Naive B cell (primary cell): ENCODE results near the gene RMI2. TPM values are rescaled to one million over a fixed set of nuclear protein-coding genes. Genes with fewer than 3 reads are reported as not detected.

Experiments
- ATAC-seq, 2 donors: fragments of 150-1000 bp; cut with Tn5 transposase; 2 replicates each; pipeline ENCODE4 v1.10.0; 2021; ENCODE audit warnings: low read depth in 2 of 2, mild to moderate bottlenecking in 2 of 2, moderate library complexity in 2 of 2
- DNase-seq: peaks from one replicate; pipeline ENCODE4 v3.0.0; 2022
- H3K27ac Mint-ChIP-seq, 6 donors: one replicate each; pipeline ENCODE4 v1.8.0; 2020 to 2022; ENCODE audit warnings: mild to moderate bottlenecking in 6 of 6, mixed read lengths in 6 of 6, moderate library complexity in 5 of 6, inconsistent platforms in 2 of 6
- H3K27me3 Mint-ChIP-seq, 3 donors: one replicate each; pipeline ENCODE4 v1.8.0; 2021 to 2022; ENCODE audit warnings: mixed read lengths in 3 of 3, mild to moderate bottlenecking in 1 of 3
- H3K36me3 Mint-ChIP-seq, 2 donors: one replicate each; pipeline ENCODE4 v1.8.0; 2020 to 2022; ENCODE audit warnings: mixed read lengths in 2 of 2, inconsistent platforms in 1 of 2, mild to moderate bottlenecking in 1 of 2
- H3K4me1 Mint-ChIP-seq, 3 donors: one replicate each; pipeline ENCODE4 v1.8.0; 2020 to 2022; ENCODE audit warnings: mixed read lengths in 3 of 3, inconsistent platforms in 1 of 3, mild to moderate bottlenecking in 1 of 3, moderate library complexity in 1 of 3
- H3K4me3 Mint-ChIP-seq, 8 donors: one replicate each; pipeline ENCODE4 v1.8.0; 2020 to 2022; ENCODE audit warnings: mild to moderate bottlenecking in 8 of 8, mixed read lengths in 8 of 8, moderate library complexity in 8 of 8, inconsistent platforms in 2 of 8
- H3K9me3 Mint-ChIP-seq, 7 donors: one replicate each; pipeline ENCODE4 v1.8.0; 2020 to 2022; ENCODE audit warnings: mixed read lengths in 7 of 7, mild to moderate bottlenecking in 5 of 7, inconsistent platforms in 2 of 7, moderate library complexity in 1 of 7
- polyA plus RNA-seq, 6 donors: library from polyadenylated mRNA; unstranded; fragments of 300-500 nt; fragmentation: Illumina TruSeq; gene quantifications; one replicate each; pipeline ENCODE4 v1.2.3, GENCODE V29; 2021; ENCODE audit warnings: low read depth in 6 of 6

The RMI2 gene
- polyA plus RNA-seq, 6 donors from 2014 or later = 18.1 to 38.3 (median 30.0) TPM

- Mint-ChIP-seq H3K36me3 (peaks cover 0 to 7% of the 10 kb centered on the region in 2 donors), H3K4me1 (peaks cover 14 to 25% (median 23%) of the 10 kb centered on the region in 3 donors), H3K9me3 (no peaks in the 10 kb centered on the region), H3K27me3 (no peaks in the 10 kb centered on the region), H3K27ac (peak overlapping the region in 1 of 6 donors; percentile 79), H3K4me3 (peak overlapping the region in 2 of 8 donors; percentile 33 to 74)
- ATAC-seq = no peak
- no peak for DNase-seq
These were observed 3.0 kb upstream of the RMI2 start for GRCh38 chr16:11342021-11342855.

- peak overlapping the region in 3 of 6 donors; percentile 16 to 83 (median 76) for H3K27ac Mint-ChIP-seq
- H3K27me3 Mint-ChIP-seq = no peaks in the 10 kb centered on the region
- no peak for ATAC-seq
- H3K4me1 Mint-ChIP-seq = peaks cover 41 to 58% (median 47%) of the 10 kb centered on the region in 3 donors
- peaks cover 0 to 10% of the 10 kb centered on the region in 2 donors for H3K36me3 Mint-ChIP-seq
- no peak for DNase-seq
- H3K9me3 Mint-ChIP-seq = no peaks in the 10 kb centered on the region
- peak overlapping the region; percentile 84 to 95 (median 88) for H3K4me3 Mint-ChIP-seq
These were observed 1.6 kb downstream of the RMI2 start for GRCh38 chr16:11346700-11347319.

- Mint-ChIP-seq H3K4me1 (peaks cover 38 to 56% (median 47%) of the 10 kb centered on the region in 3 donors), H3K9me3 (no peaks in the 10 kb centered on the region), H3K36me3 (peaks cover 0 to 5% of the 10 kb centered on the region in 2 donors), H3K27ac (no peak overlapping the region), H3K4me3 (peak overlapping the region in 4 of 8 donors; percentile 76 to 95 (median 84)), H3K27me3 (no peaks in the 10 kb centered on the region)
- no peak for ATAC-seq
- DNase-seq = no peak
These were observed 2.6 kb downstream of the RMI2 start for GRCh38 chr16:11347831-11348230.

GRCh38 chr16:11348737-11349598 is 3.7 kb downstream of the RMI2 start:
- no peak for DNase-seq
- peaks cover 41 to 63% (median 54%) of the 10 kb centered on the region in 3 donors for H3K4me1 Mint-ChIP-seq
- peak overlapping the region in 1 of 8 donors; percentile 84 for H3K4me3 Mint-ChIP-seq

GRCh38 chr16:11349599-11350276 is 4.5 kb downstream of the RMI2 start:
- H3K27ac Mint-ChIP-seq = peak overlapping the region in 1 of 6 donors; percentile 60
- no peaks in the 10 kb centered on the region for H3K27me3 Mint-ChIP-seq
- ATAC-seq = no peak
- H3K4me1 Mint-ChIP-seq = peaks cover 44 to 68% (median 61%) of the 10 kb centered on the region in 3 donors
- no peak for DNase-seq
- peaks cover 0 to 5% of the 10 kb centered on the region in 2 donors for H3K36me3 Mint-ChIP-seq
- no peaks in the 10 kb centered on the region for H3K9me3 Mint-ChIP-seq
- H3K4me3 Mint-ChIP-seq = peak overlapping the region in 4 of 8 donors; percentile 13 to 74 (median 48)

More at GRCh38 chr16:11348737-11349598, 3.7 kb downstream of the RMI2 start:
- H3K36me3 Mint-ChIP-seq = peaks cover 0 to 5% of the 10 kb centered on the region in 2 donors
- H3K27ac Mint-ChIP-seq = peak overlapping the region in 2 of 6 donors; percentile 60 to 75
- ATAC-seq = no peak
- H3K9me3 Mint-ChIP-seq = no peaks in the 10 kb centered on the region
- no peaks in the 10 kb centered on the region for H3K27me3 Mint-ChIP-seq

- peak overlapping the region in 3 of 6 donors; percentile 27 to 77 (median 41) for H3K27ac Mint-ChIP-seq
- H3K9me3 Mint-ChIP-seq = no peaks in the 10 kb centered on the region
- H3K36me3 Mint-ChIP-seq = peaks cover 0 to 5% of the 10 kb centered on the region in 2 donors
- peak overlapping the region in 3 of 8 donors; percentile 30 to 70 (median 49) for H3K4me3 Mint-ChIP-seq
- no peaks in the 10 kb centered on the region for H3K27me3 Mint-ChIP-seq
- no peak for DNase-seq
- peaks cover 46 to 72% (median 62%) of the 10 kb centered on the region in 3 donors for H3K4me1 Mint-ChIP-seq
- ATAC-seq = no peak
These were observed 5.3 kb downstream of the RMI2 start for GRCh38 chr16:11350519-11350918.

- Mint-ChIP-seq H3K4me1 (peaks cover 50 to 74% (median 63%) of the 10 kb centered on the region in 3 donors), H3K27ac (peak overlapping the region in 1 of 6 donors; percentile 31), H3K4me3 (peak overlapping the region in 1 of 8 donors; percentile 42)
These were observed 5.7 kb downstream of the RMI2 start for GRCh38 chr16:11350921-11351335.

GRCh38 chr16:11353158-11353557 is 7.9 kb downstream of the RMI2 start:
- peaks cover 51 to 75% (median 53%) of the 10 kb centered on the region in 3 donors for H3K4me1 Mint-ChIP-seq
- no peaks in the 10 kb centered on the region for H3K9me3 Mint-ChIP-seq
- H3K36me3 Mint-ChIP-seq = peaks cover 0 to 5% of the 10 kb centered on the region in 2 donors
- peak overlapping the region in 1 of 6 donors; percentile 83 for H3K27ac Mint-ChIP-seq
- no peak overlapping the region for H3K4me3 Mint-ChIP-seq
- H3K27me3 Mint-ChIP-seq = peaks cover 0 to 11% (median 4%) of the 10 kb centered on the region in 3 donors
- ATAC-seq (no peak), DNase-seq (no peak)

More at GRCh38 chr16:11350921-11351335, 5.7 kb downstream of the RMI2 start:
- Mint-ChIP-seq H3K36me3 (peaks cover 0 to 5% of the 10 kb centered on the region in 2 donors), H3K9me3 (no peaks in the 10 kb centered on the region), H3K27me3 (peaks cover 0 to 3% (median 0%) of the 10 kb centered on the region in 3 donors)
- no peak for ATAC-seq
- DNase-seq = no peak

GRCh38 chr16:11354407-11354732 is 9.1 kb downstream of the RMI2 start:
- DNase-seq (no peak), ATAC-seq (peak in 1 of 2 donors; percentile 11)
- Mint-ChIP-seq H3K36me3 (peaks cover 0 to 5% of the 10 kb centered on the region in 2 donors), H3K9me3 (no peaks in the 10 kb centered on the region), H3K4me3 (peak overlapping the region; percentile 30 to 90 (median 72)), H3K4me1 (peaks cover 40 to 63% (median 44%) of the 10 kb centered on the region in 3 donors), H3K27me3 (peaks cover 0 to 22% (median 8%) of the 10 kb centered on the region in 3 donors), H3K27ac (peak overlapping the region; percentile 75 to 98 (median 92))

GRCh38 chr16:11354733-11355574 is 9.7 kb downstream of the RMI2 start:
- peak; percentile 84 to 85 for ATAC-seq
- Mint-ChIP-seq H3K9me3 (no peaks in the 10 kb centered on the region), H3K27ac (peak overlapping the region; percentile 75 to 98 (median 92)), H3K4me1 (peaks cover 35 to 57% (median 38%) of the 10 kb centered on the region in 3 donors), H3K27me3 (peaks cover 0 to 27% (median 13%) of the 10 kb centered on the region in 3 donors), H3K4me3 (peak overlapping the region; percentile 30 to 90 (median 72)), H3K36me3 (peaks cover 0 to 5% of the 10 kb centered on the region in 2 donors)
- DNase-seq = peak; percentile 77

- H3K36me3 Mint-ChIP-seq = peaks cover 0 to 5% of the 10 kb centered on the region in 2 donors
- H3K4me1 Mint-ChIP-seq = peaks cover 36 to 53% (median 38%) of the 10 kb centered on the region in 3 donors
- no peaks in the 10 kb centered on the region for H3K9me3 Mint-ChIP-seq
These were observed 10.6 kb downstream of the RMI2 start for GRCh38 chr16:11355862-11356261.

More at GRCh38 chr16:11355862-11356261, 10.6 kb downstream of the RMI2 start:
- no peak for DNase-seq
- Mint-ChIP-seq H3K27ac (peak overlapping the region in 5 of 6 donors; percentile 19 to 94 (median 83)), H3K4me3 (peak overlapping the region in 7 of 8 donors; percentile 26 to 78 (median 63)), H3K27me3 (peaks cover 8 to 34% (median 18%) of the 10 kb centered on the region in 3 donors)
- ATAC-seq = no peak
